ENCODE results near the gene CALML3. TPM values are rescaled to one million over a fixed set of nuclear protein-coding genes. Genes with fewer than 3 reads are reported as not detected.

The CALML3 gene
- total RNA-seq, 1 experiment from 2014 or later, result not detected

DNA sequence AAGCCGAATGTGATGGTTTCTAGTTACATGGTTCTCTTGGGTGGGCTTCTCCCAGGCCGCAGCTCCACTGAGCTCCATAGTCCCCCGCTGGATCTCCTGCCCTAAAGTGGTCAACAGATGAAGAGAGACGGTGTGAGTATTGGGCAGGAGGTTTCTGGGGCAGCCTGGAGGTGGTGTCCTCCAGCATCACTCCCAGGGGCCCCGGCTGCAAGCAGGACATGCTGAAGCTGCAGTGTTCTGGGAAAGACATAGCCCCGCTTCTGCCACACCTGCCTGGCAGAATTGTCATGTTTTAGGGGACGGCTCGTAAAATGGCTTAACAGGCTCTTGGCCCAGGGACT is 40.4 kb downstream of the CALML3 start:
- ChIA-PET POLR2A (ENCODE audit: unreplicated experiment) (interaction anchor here (0.6 to 1.0 kb wide), 2 partner anchors 17 kb away, joined by 3 read pairs; no protein-coding TSS in a partner anchor), CTCF (no interaction called here)
- no TSS peak for BruUV-seq (replicated peaks)
- TF ChIP-seq, protein P1, sequence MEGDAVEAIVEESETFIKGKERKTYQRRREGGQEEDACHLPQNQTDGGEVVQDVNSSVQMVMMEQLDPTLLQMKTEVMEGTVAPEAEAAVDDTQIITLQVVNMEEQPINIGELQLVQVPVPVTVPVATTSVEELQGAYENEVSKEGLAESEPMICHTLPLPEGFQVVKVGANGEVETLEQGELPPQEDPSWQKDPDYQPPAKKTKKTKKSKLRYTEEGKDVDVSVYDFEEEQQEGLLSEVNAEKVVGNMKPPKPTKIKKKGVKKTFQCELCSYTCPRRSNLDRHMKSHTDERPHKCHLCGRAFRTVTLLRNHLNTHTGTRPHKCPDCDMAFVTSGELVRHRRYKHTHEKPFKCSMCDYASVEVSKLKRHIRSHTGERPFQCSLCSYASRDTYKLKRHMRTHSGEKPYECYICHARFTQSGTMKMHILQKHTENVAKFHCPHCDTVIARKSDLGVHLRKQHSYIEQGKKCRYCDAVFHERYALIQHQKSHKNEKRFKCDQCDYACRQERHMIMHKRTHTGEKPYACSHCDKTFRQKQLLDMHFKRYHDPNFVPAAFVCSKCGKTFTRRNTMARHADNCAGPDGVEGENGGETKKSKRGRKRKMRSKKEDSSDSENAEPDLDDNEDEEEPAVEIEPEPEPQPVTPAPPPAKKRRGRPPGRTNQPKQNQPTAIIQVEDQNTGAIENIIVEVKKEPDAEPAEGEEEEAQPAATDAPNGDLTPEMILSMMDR (conservative IDR thresholded peaks at IDR 0.05; ENCODE audit: low read depth, low read length), result no peak
- TF ChIP-seq EZH2 (IDR thresholded peaks at IDR 0.05; ENCODE audit: low read length, unreplicated experiment), result no peak
- no peak for TF ChIP-seq EZH2phosphoT487 (IDR thresholded peaks at IDR 0.05; ENCODE audit: borderline replicate concordance, low read length)
- Histone ChIP-seq H3K27me3 (ENCODE audit: low read length) (no peaks in the 10 kb centered on the region), H3K4me1 (ENCODE audit: insufficient read depth, low read length) (peaks cover 50% of the 10 kb centered on the region), H3K4me2 (ENCODE audit: low read length) (no peak overlapping the region), H3K9me3 (ENCODE audit: low read length) (no peaks in the 10 kb centered on the region), H4K20me1 (ENCODE audit: low read length) (no peaks in the 10 kb centered on the region), H3F3A (ENCODE audit: low read length, unreplicated experiment) (no peaks in the 10 kb centered on the region), H3K79me2 (ENCODE audit: low read length) (no peaks in the 10 kb centered on the region), H3K36me3 (ENCODE audit: low read depth, low read length) (no peaks in the 10 kb centered on the region), H3K27ac (ENCODE audit: low read length) (peak overlapping the region; percentile 88), H3K4me3 (ENCODE audit: low read length) (no peak overlapping the region), H3K9ac (ENCODE audit: low read length) (no peak overlapping the region), H2AFZ (ENCODE audit: low read length) (no peak overlapping the region), H3K9me2 (replicated peaks; ENCODE audit: low read length) (no peaks in the 10 kb centered on the region)
- no peak for DNase-seq
- intact Hi-C loops (cut with micrococcal nuclease), result no loop called here
- no peak for ATAC-seq

DNA sequence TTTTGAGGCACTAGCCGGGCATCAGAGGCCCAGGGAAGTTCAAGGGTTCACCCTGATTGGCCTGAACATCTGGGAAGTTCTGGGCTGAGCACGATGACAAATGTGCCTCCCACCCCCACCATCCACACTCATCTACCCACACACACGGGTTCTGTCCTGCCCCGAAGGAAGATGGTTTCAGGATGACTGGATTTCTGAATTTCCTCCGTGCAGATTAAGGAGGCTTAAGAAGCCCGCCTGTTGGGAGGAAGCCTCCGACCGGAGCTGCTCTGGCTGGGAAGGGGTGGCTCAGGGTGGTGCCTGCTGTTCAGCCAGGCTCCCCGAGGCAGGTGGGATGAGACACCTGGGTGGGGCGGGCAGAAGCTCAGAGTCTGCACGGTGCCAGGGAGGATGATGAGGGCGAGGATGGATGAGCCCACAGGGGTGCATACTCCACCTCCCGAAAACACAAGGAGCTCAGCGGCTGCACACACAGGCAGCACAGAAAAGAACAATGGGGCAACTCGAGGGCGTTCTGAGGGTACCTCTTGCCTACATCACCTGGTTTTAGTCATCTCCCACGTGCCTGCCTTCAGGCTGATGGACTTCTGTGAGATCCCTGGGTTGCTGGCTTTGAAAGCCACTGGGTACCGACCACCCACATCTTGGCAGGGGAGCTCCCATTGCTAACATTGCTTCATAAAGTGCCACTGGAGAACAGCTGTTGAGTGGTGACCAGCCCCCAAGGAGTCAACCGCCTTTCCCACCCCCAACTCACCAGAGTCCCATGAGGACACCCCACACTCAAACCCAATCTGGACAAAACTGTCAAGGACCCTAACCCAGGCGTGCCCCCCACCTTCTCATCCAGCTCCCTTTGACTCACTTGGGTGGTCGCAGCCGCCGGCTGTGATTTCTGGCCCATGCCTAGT is 41.2 kb downstream of the CALML3 start:
- no peaks in the 10 kb centered on the region for H3K9me3 ChIP-seq (ENCODE audit: low read length)
- CTCF ChIA-PET, result no interaction called here
- no TSS peak for BruUV-seq (replicated peaks)
- no peaks in the 10 kb centered on the region for H3K79me2 ChIP-seq (ENCODE audit: low read length)
- H3K27me3 ChIP-seq (ENCODE audit: low read length), result no peaks in the 10 kb centered on the region
- POLR2A ChIA-PET (ENCODE audit: unreplicated experiment), result interaction anchor here (0.6 kb wide), 1 partner anchor 18 kb away, joined by 3 read pairs; no protein-coding TSS in a partner anchor
- H3K4me3 ChIP-seq (ENCODE audit: low read length), result no peak overlapping the region
- no peaks in the 10 kb centered on the region for H3K9me2 ChIP-seq (replicated peaks; ENCODE audit: low read length)
- H3K36me3 ChIP-seq (ENCODE audit: low read depth, low read length), result no peaks in the 10 kb centered on the region
- H3F3A ChIP-seq (ENCODE audit: low read length, unreplicated experiment), result no peaks in the 10 kb centered on the region
- no peak for TF ChIP-seq EZH2phosphoT487 (IDR thresholded peaks at IDR 0.05; ENCODE audit: borderline replicate concordance, low read length)
- no peak overlapping the region; the same call in 1 of the 2 replicates for H3K4me2 ChIP-seq (ENCODE audit: low read length)
- intact Hi-C loops (cut with micrococcal nuclease), result no loop called here
- peaks cover 42% of the 10 kb centered on the region for H3K4me1 ChIP-seq (ENCODE audit: insufficient read depth, low read length)
- peak overlapping the region; percentile 55; the same call in 1 of the 2 replicates for H3K9ac ChIP-seq (ENCODE audit: low read length)
- DNase-seq (peak; percentile 41), ATAC-seq (peak; percentile 10)
- no peak overlapping the region for H2AFZ ChIP-seq (ENCODE audit: low read length)
- H4K20me1 ChIP-seq (ENCODE audit: low read length), result no peaks in the 10 kb centered on the region
- H3K27ac ChIP-seq (ENCODE audit: low read length), result peak overlapping the region; percentile 88

DNA sequence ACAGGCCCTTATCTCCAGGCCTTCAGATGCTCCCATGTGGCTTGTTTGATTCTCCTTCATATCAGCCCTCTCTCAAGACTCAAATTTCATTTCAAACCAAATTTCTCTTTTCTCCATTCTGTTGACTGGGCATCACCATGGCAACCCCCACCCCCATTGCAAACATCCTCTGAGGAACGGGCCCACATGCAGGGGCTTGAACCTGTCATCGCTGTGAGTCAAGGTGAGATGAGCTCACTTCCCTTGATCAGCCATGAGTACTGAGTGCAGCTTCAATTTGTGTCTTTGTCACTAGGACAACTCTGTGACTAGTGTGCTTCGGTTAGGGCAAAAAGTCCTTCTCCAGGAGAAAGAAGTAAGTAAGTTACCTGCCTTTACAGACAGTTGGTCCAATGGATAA is 41.9 kb downstream of the CALML3 start:
- Histone ChIP-seq H3F3A (ENCODE audit: low read length, unreplicated experiment) (no peaks in the 10 kb centered on the region), H3K36me3 (ENCODE audit: low read depth, low read length) (no peaks in the 10 kb centered on the region), H3K9me3 (ENCODE audit: low read length) (no peaks in the 10 kb centered on the region), H3K4me1 (ENCODE audit: insufficient read depth, low read length) (peaks cover 42% of the 10 kb centered on the region), H3K79me2 (ENCODE audit: low read length) (no peaks in the 10 kb centered on the region), H3K9me2 (replicated peaks; ENCODE audit: low read length) (no peaks in the 10 kb centered on the region), H4K20me1 (ENCODE audit: low read length) (no peaks in the 10 kb centered on the region), H3K4me3 (ENCODE audit: low read length) (no peak overlapping the region), H3K27ac (ENCODE audit: low read length) (peak overlapping the region; percentile 88), H3K9ac (ENCODE audit: low read length) (peak overlapping the region; percentile 55), H3K4me2 (ENCODE audit: low read length) (no peak overlapping the region; the same call in 1 of the 2 replicates), H2AFZ (ENCODE audit: low read length) (no peak overlapping the region), H3K27me3 (ENCODE audit: low read length) (no peaks in the 10 kb centered on the region)
- TF ChIP-seq, protein P1 (conservative IDR thresholded peaks at IDR 0.05; ENCODE audit: low read depth, low read length), result no peak
- TF ChIP-seq EZH2 (IDR thresholded peaks at IDR 0.05; ENCODE audit: low read length, unreplicated experiment) (no peak), EZH2phosphoT487 (IDR thresholded peaks at IDR 0.05; ENCODE audit: borderline replicate concordance, low read length) (no peak)
- DNase-seq (peak; percentile 63), ATAC-seq (0 out of 2 replicates have a peak, but pooled peaks have one; percentile 13)
- no TSS peak for BruUV-seq (replicated peaks)
- intact Hi-C loops (cut with micrococcal nuclease), result no loop called here
- ChIA-PET POLR2A (ENCODE audit: unreplicated experiment) (no interaction called here), CTCF (no interaction called here)

Data from PC-3 (cell line).